ENCODE measurements around the gene LCLAT1.

- TF ChIP-seq CTCF (IDR thresholded peaks at IDR 0.05; ENCODE audit: low read depth, low read length, missing input control) (no peak), RAD21 (IDR thresholded peaks at IDR 0.05) (no peak), YY1 (IDR thresholded peaks at IDR 0.05) (no peak), REST (IDR thresholded peaks at IDR 0.05) (no peak), ZBTB33 (IDR thresholded peaks at IDR 0.05) (no peak), MAX (IDR thresholded peaks at IDR 0.05) (no peak), JUND (IDR thresholded peaks at IDR 0.05) (no peak), TAF1 (conservative IDR thresholded peaks at IDR 0.05) (no peak), ATF3 (IDR thresholded peaks at IDR 0.05) (no peak), SP1 (IDR thresholded peaks at IDR 0.05) (no peak), RXRA (IDR thresholded peaks at IDR 0.05) (no peak), GABPA (IDR thresholded peaks at IDR 0.05 in 1 of 2, conservative IDR thresholded peaks at IDR 0.05 in 1 of 2) (no peak), HNF4G (IDR thresholded peaks at IDR 0.05) (no peak), EGR1 (IDR thresholded peaks at IDR 0.05; ENCODE audit: low read depth in 2 of 2) (no peak)
Observed at GRCh38 chr2:30631051-30631671, 184.1 kb downstream of the LCLAT1 start.
